GM21723 (cell line): ENCODE data around the gene TSPAN7.

Experiments
- ATAC-seq: cut with Tn5 transposase; IDR thresholded peaks from one replicate; pipeline ENCODE4 v1.9.1; 2021; ENCODE audit warnings: mild to moderate bottlenecking, moderate library complexity; ENCODE audit not compliant: unreplicated experiment

TSPAN7 gene

DNA sequence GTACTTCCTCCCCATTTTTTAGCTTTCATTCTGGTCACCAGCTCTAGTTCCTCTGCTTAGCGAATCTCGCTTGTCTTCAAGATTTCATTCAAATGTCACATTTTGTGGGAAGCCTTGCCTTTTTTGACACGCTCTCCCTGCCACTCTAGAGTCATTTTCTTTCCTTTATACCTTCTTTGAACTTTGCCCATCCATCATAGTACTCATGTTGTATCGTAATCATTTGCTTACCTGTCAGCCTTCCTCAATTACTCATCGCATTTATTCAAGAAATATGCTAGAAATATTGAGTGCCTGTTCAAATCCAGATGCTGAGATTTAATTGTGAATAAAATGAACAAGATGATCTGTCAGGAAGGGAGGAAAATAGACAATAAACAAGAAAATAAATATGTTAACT is 21.8 kb downstream of the TSPAN7 start:
- ATAC-seq = no peak

DNA sequence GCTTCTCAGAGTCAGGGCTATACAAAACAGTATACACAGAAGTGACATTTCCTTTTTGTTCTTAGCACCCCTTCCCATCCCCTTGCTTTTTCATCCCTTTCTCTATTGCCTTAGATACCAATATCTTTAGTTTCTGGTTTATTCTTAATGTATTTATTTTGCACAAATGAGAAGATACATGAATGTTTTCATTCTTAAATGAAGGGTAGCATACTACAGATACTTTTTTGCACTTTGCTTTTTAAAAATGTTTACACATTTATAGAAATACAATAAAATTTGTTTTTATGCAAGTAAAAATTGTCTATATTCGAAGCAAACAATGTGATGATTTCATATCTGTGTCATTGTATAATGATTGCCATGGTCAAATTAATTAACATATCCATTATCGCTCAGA is 33.1 kb downstream of the TSPAN7 start:
- ATAC-seq = no peak

DNA sequence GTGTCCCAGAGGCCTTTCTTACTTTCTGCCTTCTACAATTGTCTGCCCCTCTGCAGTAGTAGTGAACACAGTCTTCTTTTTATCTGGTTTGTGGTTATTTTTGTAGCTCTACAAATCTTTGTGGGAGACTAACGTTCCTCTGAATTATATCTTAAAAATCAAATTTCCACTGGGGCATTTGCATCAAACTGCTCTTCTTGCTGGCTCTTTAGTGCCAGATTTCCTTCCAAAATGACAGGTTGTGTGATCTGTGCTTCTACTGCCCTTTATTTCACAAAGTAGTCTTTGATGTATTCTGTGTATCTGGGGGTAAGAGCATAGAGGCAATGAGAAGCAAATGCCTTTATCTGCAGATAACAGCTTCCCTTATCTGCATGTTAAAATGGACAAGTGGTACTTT is 34.5 kb downstream of the TSPAN7 start:
- no peak for ATAC-seq

DNA sequence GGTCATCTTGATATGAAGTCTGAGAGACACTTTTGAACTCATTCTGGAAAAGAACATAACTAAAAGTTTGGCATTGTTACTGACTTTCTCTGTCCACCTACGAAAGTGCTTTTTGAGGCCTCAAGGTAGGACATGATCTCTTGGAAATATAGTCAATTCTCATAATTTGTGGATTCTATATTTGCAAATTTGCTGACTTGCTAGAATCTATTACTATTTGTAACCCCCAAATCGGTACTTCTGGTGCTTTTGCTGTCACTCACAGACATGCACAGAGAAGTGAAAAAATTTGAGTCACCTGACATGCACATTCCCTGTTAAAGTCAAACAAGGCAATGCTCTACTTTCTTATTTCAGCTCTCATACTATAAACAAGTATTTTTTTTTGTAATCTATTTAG is 35.6 kb downstream of the TSPAN7 start:
- no peak for ATAC-seq

DNA sequence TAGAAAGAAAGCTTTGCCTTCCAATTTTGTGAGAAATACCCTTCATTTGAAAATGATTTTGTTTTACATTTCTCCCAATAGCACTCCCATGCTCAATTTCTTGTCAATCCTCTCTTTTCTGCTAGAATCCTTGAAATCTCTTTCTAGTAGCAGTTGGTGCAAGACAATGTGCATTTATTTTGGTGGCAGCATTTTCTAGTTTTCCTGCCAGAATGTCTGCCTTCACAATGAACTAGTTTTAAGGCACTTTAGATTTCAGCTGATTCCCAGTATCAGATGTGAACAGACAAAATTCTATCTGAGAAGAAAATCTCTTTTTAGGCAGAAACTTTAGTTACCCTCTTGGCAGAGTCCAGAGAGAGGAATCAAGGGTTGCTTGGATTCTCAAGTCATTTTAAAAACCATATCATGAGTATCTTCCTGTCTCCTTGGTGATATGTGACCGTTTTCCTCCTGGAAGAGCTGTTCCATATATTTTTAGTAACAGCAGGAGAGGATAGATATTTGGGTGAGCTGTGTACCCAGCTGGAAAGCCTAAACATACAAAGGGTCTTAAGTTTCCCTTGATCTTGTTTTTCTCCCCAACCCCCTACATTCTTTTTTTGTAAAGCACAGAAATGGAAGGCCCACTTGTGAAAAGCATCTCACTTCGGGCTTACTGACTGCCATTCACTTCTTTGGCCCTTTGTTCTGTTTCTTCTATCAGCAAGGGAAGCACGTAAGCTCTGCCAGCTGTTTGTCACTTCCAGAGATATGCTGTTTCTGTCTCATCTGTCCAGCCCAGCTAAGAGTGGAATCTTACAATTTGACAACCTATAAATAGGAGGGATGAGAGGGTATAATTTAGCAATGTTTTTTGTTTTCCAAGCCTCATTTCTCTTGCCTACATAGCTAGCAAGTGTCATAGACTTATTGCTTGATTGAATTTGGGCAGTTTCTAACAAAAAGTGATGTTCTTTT is 38.7 kb downstream of the TSPAN7 start:
- ATAC-seq = no peak

DNA sequence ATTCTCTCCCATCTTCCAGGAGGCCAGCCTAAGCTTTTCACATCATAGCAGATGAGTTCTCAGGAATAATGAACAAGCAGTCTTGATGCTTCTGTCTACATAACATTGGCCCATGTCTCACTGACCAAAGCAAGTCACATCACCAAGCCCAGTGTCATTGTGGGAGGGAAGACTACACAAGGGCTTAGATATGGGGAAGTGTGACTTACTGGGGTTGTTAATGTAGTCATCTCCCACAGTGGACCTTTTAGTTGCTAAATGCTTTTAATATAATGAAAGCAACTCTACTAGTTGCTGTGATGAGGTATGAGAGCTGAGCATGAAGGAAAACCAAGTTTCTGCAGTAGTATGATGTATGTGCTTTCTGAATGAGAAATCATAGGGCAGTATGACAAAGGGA is 40.5 kb downstream of the TSPAN7 start:
- ATAC-seq = no peak

DNA sequence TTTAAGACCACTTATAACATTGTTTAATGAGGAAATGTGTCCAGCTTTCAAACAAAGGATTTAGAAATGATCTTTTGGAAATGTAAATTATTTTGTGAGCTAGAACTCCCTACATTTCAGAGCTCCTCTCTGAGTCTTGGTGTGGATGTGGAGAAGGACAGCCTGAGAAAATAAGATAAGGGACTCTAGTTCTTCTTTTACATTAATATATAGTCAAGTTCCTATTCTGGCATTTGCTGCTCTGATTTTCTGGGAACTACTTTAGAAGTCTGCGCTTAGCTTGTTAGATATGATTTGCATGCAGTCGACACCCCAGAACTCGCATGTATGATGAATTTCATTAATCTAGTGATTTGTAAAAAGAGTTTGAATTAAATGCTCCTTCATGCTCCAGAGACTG is 45.5 kb downstream of the TSPAN7 start:
- ATAC-seq = no peak

DNA sequence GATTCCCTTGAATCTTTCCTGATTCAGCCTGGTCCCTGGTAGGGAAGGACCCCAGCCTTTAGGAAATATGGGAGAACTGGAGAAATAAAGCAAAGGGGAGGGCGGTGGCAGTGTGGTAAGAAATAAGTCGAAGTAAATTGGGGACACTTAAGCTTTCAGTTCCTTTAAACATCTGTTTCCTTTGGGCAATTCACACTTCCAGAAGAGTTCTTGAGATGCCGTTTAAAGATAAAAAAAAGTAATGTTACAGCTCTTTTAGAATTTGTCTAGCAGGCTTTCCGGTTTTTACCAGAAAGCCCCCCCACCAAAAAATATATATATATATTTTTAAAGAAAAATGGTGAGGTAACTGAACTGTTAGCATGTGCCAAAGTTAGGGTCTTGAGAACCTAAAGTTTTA is 46.6 kb downstream of the TSPAN7 start:
- ATAC-seq = no peak

DNA sequence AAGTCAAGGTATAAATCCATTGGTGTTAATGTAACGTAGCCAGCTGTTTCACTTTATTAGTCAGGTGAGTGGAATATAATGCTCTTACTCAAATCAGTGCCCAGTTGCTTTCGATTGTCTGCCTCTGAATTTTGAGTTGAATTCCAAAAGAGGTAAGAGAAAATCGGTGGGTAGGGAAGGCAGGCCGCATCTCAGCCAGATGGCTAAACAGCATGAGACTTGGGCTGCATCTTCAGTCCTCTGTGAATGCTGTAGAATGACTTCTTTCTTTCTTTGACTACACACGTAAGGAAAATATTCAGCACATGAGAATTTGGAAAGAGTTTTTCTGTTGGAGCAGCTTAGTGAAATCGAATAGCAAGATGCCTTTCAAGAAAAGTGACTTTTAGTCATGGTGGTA is 49.5 kb downstream of the TSPAN7 start:
- no peak for ATAC-seq

DNA sequence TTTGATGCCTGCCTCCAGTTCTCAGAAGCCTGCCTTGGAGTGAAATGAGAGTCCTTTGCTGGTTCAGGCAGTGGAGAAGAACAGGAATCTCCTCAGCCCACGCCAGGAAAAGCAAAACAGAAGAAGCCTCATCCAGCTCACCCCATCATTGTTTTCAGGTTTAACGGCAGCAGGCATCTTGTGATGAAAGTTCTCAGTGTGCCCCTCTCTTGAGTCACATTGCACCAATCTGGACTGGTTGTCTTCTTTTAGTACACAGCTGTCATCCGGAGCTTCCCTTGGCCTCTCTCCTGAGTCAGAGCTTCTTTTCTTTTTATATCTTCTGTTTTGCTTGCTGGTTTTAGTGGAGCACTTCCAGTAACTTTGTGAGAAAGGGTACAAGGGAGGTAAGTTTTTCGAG is 50.9 kb downstream of the TSPAN7 start:
- no peak for ATAC-seq

DNA sequence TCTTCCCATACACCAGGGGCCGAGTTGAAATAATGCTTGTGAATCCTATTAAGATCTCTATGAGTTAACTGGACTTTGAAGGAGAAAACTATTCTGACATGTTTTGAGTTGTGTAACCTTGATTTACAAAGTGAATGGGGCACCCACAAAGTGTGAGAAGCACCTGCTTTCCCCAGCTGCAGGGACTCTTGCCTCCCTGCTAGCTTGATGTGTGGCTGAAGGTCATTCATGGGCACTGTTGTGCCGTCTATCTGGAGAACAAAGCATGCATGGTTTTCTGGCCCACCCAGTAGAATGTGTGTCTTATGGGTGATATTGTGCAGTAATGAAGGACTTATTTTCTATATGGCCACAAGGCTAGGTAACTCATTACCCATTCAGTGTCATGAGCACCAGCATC is 53.1 kb downstream of the TSPAN7 start:
- ATAC-seq = no peak

DNA sequence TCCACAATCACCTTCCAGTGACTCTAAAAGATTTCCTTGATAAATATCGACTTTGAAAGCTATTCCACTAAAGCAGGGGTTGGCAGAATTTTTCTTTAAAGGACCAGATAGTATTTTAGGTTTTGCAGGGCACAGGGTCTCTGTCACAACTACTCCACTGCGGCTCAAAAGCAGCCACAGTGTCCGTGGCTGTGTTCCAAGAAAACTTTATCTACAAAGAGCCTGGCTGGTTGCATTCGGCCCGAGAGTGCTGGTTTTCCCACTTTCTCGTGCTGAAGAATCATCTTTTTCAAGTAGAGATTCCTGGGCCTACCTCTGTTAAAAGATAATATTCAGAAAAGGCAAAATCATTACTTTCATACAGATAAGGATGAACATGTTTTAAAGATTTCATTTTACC is 55.6 kb downstream of the TSPAN7 start:
- no peak for ATAC-seq

DNA sequence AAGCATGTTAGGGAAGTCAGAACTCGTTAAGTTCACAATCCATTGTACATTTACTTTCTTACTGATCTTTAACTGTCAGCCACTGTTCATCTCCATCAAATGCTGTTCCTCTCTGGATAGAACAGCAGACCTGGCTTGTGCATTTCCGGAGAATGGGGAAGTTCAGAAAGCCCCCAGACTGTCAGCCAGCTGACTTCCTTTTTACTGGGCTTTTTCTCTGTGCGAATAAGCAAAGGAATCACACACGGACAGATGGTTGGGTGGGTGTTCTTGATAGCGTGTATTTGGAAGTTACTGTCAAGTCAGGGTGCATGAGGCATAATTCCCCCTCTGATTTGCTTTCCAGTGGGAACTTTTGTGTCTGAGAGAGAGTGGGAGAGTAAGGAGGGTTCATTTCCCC is 56.8 kb downstream of the TSPAN7 start:
- ATAC-seq = no peak

DNA sequence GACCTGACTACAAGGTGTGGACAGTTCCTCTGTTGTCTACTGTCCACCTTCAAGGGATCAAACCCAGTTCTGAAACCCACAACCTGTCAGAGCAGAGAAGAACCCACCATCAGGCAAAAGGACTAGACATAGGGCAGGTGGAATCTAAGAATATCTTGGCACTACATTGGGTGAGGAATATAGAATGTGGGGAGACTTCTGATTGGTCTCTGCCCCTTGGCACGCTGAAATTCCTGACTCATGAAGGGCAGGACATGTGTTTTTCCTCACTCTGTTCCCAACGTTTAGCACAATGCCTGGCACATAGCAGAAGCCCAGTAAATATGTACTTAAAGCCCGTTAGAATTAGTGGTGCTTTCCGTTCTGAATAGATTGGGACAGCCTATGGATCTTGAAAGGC is 59.3 kb downstream of the TSPAN7 start:
- ATAC-seq = no peak

DNA sequence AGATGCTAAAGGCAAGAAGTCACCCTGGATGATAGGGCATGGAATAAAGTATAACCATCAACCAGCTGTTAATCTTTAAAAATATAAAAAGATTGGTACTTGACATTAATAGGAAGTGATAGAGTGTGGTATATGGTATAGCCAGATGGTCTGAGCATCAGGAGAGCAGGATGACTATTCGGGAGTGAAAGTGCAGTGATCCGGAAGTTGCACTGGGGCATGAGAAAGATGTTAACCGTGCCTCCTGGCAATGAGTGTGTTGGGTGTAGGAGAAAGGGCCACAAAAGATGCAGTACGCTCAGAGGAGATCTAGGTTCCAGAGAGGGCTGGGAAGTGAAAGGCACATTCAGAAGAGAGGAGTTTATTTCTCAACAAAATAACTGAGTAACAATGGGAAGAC is 65.0 kb downstream of the TSPAN7 start:
- ATAC-seq = no peak

DNA sequence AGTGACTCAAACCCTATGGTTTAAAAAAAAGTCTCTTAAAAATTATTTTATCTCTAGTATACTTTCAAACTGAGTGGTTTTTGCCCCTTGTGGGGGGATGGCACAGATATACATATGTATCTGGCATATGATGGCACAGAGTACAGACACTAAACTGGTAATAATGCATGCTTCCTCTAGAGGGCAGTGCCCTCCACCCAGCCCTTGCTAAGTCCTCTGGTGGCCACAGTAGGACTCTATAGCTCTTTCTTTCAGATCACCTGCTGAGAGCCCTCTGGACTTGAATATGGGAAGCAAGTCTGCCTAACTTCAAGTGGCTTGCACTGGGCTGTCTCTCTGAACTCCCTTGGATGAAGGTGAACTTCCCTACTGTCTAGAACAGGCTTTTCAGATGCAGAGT is 66.3 kb downstream of the TSPAN7 start:
- ATAC-seq = peak; percentile 86

DNA sequence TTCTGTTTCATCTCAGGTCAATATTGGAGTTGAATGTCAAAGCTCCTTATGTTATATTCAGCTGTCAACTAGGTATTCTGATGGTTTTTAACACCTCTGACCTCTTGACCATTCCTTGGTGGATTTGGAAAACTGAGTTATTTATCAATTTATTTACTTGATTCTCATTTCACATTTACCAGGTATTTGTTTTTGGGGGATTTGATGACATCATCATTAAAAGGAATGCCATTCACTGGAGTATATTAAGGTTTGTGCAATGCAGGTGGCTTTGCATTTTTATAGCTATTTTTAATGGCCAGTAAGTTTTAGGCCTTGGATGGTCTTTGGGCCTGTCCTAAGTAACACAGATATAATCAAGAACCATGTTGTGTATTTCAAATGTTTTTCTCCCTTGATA is 67.2 kb downstream of the TSPAN7 start:
- no peak for ATAC-seq

DNA sequence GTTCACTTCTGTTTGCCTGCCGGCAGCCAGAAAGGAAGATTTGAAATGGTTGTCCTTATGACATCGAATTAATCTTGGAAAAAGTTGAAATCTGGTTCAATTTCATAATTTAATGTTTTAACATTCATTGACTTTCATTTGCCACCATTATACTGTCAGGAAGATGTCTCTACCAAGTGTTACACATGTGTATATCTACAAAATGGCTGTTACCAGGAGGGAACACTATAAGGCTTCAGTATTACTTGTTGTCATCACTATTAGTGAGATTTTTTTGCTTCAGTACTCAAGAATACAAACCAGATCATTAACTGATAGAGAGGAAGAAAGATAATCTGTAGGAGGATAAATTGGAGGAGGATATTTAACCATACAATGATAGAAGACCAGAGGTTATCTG is 71.2 kb downstream of the TSPAN7 start:
- no peak for ATAC-seq

DNA sequence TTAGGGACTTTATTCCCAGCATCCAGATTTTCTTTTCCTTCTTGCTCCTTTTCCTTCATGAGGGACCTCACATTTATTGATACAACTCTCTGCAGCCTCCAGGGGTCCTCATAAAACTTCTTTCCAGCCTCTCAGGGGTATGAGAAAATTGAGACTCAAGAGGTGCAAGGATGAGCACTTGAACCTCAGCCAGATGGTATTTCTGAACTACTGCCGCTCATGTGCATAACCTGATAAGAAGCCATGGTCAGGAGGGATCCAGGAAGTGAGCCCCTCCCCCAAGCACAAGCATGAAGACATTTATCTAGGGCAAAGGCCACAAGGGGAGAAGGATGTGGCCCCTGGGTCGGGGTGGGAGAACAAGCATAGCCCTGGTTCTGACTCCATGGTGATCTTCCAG is 73.3 kb downstream of the TSPAN7 start:
- ATAC-seq = no peak

DNA sequence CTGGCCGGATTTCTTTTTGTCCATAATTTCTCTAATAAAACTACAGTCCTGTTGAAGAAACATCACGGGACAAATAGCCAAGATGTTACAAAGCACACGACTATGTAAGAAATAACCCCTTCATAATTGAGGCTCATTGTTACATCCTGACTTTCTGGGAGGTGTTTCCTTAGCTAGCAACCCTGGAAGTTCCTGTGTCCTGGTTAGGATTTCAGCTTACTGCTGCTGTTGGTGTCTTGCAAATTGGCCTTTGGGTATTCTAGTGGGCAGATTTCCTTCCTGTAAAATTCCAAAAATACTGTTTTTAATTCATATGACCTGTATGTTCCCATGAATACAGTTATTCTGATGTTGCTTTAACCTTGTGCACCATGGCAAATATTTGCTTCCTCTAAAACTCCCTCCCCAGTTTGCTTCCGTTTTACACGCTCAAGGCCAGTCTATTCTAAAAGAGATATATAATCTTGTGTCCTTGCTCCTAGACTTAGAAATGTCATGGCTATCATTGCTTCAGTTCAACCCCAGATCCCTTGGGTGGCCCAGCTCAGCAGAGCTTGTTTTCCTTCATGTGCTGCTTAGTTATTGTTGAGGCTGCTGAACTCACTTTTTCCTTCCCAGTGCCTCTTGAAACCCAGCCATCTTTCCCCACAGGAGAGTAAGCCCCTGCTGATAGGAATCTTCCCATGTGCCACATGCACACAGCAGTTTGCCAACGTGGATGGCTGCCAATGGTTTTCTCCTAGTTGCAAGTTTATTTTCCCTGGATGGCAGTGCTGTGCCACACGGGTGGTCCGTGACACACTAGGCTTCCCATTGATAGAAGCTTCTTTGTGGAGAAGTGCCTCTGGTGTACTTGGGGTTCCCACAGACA is 75.8 kb downstream of the TSPAN7 start:
- no peak for ATAC-seq

DNA sequence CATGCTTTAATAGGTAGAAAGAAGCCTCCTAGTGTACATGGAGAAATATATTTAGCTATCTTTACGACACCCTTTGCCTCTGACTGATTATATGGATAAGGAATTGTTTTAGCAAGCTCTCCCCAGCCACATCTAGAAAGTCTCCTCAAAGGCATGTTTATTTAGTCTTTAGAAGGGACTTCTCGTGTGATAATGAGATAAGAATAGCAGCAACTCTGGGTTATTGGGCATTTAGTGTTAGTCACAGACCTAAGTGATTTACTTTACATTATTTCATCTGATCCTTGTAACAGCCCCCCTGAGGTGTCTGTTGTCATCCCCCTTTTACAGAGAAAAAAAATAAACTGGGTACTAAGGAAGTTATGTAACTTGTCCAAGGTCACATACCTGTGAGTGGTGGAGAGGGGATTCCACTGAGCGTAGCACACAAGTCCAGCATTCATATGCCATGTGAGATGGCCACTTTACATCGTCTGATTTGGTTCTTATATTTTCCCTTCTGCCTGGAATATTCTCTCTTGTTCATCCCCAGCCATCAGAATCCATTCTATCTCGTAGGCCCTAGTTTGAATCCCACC is 77.7 kb downstream of the TSPAN7 start:
- no peak for ATAC-seq

DNA sequence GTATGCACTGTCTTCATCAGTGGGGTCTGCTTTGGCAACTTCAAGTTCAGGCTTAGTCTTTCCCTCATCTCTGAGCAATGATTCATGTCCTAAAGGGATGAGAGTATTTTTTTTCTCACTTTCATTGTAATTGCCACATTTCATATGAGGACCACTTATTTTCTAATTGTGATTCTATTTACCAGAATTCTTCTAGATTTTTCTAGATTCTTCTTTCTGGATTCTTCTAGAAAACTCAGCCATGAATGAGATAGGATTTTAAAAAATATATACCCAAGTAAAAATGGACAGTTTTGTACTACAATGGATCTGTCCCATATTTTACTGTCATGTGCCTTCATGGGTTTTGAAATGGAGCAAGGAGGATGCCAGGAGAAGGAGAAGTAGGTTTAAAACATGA is 78.4 kb downstream of the TSPAN7 start:
- no peak for ATAC-seq
